K562 (cell line): ENCODE data around the gene BPI. TPM values are rescaled to one million over a fixed set of nuclear protein-coding genes. Genes with fewer than 3 reads are reported as not detected.

Experiments used
- GATA2 ChIP-seq: sonication (generic); formaldehyde crosslinking; IDR thresholded peaks from 2 replicates; pipeline ENCODE4 v1.4.0; 2020; ENCODE audit warnings: mild to moderate bottlenecking, missing genetic modification reagents
- HEY1 ChIP-seq: fragments of 250-450 bp; sonication (Bioruptor Pico); IDR thresholded peaks from 2 replicates; pipeline ENCODE4 v1.5.0; 2020; ENCODE audit warnings: mild to moderate bottlenecking, moderate library complexity, borderline replicate concordance
- MEIS2 ChIP-seq: fragments of 450-650 bp; IDR thresholded peaks from 2 replicates; pipeline ENCODE4 v1.6.1; 2014; ENCODE audit warnings: mild to moderate bottlenecking; ENCODE audit not compliant: partially characterized antibody
- PHF21A ChIP-seq: fragments of 450-650 bp; IDR thresholded peaks from 2 replicates; pipeline ENCODE4 v1.6.1; 2017; ENCODE audit warnings: low read depth, borderline replicate concordance
- SIN3B ChIP-seq: fragments of 450-650 bp; IDR thresholded peaks from 2 replicates; pipeline ENCODE4 v1.6.1; 2017; ENCODE audit warnings: low read depth, mild to moderate bottlenecking, moderate library complexity
- SMARCA5 ChIP-seq: fragments of 450-650 bp; IDR thresholded peaks from 2 replicates; pipeline ENCODE4 v1.6.1; 2016
- TAL1 ChIP-seq: fragments of 450-650 bp; IDR thresholded peaks from 2 replicates; pipeline ENCODE4 v1.6.1; 2016; ENCODE audit warnings: mild to moderate bottlenecking
- ZNF551 ChIP-seq: fragments of 250-450 bp; sonication (Bioruptor Pico); IDR thresholded peaks from 2 replicates; pipeline ENCODE4 v1.5.0; 2021; ENCODE audit warnings: mild to moderate bottlenecking, moderate library complexity
- polyA plus RNA-seq, 8 experiments: library from polyadenylated mRNA; depleted of rRNA in 4 of 8; stranded (reverse) in 5 of 8; unstranded in 3 of 8; fragments of >200 nt; fragmentation: Nextera tagmentation in 2 of 8; fragmentation: Illumina TruSeq in 1 of 8; extraction: Ambion mirVana in 2 of 8; extraction: Trizol in 1 of 8; gene quantifications; 2 replicates each; pipeline versions ENCODE4 v1.2.1 to v1.2.3, GENCODE V29; 2011 to 2014; ENCODE audit warnings: inconsistent platforms in 1 of 8, missing spikeins in 1 of 8
- total RNA-seq, 7 experiments: library from RNA; depleted of rRNA in 6 of 7; stranded (reverse); fragments of >200 nt in 6 of 7; fragmentation: Illumina TruSeq in 2 of 7; extraction: Trizol in 2 of 7; gene quantifications; 2 replicates each; pipeline versions ENCODE4 v1.2.1 to v1.2.3, GENCODE V29; 2011 to 2021; ENCODE audit warnings: low replicate concordance in 1 of 7
- TF ChIP-seq, protein P1 (sequence below), 2 experiments: fragments of 450-650 bp; formaldehyde crosslinking in 1 of 2; IDR thresholded peaks; 2 replicates each; pipeline versions ENCODE4 v1.4.0 to v1.6.1; 2014 to 2020; ENCODE audit warnings: mild to moderate bottlenecking in 2 of 2, borderline replicate concordance in 1 of 2, low read depth in 1 of 2
- TF ChIP-seq, protein P2 (sequence below): fragments of 450-650 bp; formaldehyde crosslinking; IDR thresholded peaks from 2 replicates; pipeline ENCODE4 v1.4.0; 2020; ENCODE audit warnings: mild to moderate bottlenecking
- TF ChIP-seq, protein P3 (sequence below): fragments of 250-450 bp; sonication (Bioruptor Pico); IDR thresholded peaks from 2 replicates; pipeline ENCODE4 v1.4.0; 2020; ENCODE audit warnings: mild to moderate bottlenecking
- TF ChIP-seq, protein P4 (sequence below): sonication (generic); formaldehyde crosslinking; IDR thresholded peaks from 2 replicates; pipeline ENCODE4 v1.8.0; 2023; ENCODE audit warnings: mild to moderate bottlenecking, missing genetic modification reagents
- TF ChIP-seq, protein P5 (sequence below): sonication (generic); formaldehyde crosslinking; IDR thresholded peaks from 2 replicates; pipeline ENCODE4 v1.8.1; 2023; ENCODE audit warnings: mild to moderate bottlenecking, missing genetic modification reagents

BPI gene
- total and polyA plus RNA-seq, 9 of the 15 experiments (the other 6 are each of a cell fraction or from before 2014, with no cell fraction given) = not detected

DNA sequence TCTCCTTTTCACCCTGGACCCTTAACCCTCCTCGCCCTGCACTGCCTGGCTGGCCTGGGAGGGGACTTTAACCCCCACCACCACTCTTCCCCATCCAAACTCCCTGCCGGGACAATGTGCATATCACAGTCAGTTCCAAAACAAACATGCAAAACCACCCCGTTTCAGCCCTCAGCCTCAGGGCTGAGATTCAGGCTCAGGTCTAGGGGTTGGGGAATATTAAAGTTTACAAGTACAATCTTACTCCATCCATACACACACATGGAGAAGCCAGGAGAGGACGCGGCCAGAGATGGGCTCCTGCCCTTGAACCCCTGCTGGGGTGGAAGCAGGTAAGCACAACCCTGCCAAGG is 44.0 kb upstream of the BPI start (continued):
- TF ChIP-seq, protein P1, sequence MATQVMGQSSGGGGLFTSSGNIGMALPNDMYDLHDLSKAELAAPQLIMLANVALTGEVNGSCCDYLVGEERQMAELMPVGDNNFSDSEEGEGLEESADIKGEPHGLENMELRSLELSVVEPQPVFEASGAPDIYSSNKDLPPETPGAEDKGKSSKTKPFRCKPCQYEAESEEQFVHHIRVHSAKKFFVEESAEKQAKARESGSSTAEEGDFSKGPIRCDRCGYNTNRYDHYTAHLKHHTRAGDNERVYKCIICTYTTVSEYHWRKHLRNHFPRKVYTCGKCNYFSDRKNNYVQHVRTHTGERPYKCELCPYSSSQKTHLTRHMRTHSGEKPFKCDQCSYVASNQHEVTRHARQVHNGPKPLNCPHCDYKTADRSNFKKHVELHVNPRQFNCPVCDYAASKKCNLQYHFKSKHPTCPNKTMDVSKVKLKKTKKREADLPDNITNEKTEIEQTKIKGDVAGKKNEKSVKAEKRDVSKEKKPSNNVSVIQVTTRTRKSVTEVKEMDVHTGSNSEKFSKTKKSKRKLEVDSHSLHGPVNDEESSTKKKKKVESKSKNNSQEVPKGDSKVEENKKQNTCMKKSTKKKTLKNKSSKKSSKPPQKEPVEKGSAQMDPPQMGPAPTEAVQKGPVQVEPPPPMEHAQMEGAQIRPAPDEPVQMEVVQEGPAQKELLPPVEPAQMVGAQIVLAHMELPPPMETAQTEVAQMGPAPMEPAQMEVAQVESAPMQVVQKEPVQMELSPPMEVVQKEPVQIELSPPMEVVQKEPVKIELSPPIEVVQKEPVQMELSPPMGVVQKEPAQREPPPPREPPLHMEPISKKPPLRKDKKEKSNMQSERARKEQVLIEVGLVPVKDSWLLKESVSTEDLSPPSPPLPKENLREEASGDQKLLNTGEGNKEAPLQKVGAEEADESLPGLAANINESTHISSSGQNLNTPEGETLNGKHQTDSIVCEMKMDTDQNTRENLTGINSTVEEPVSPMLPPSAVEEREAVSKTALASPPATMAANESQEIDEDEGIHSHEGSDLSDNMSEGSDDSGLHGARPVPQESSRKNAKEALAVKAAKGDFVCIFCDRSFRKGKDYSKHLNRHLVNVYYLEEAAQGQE (IDR thresholded peaks at IDR 0.05; ENCODE audit: borderline replicate concordance) = no peak
- TF ChIP-seq, protein P1 (CRISPR knock-in tag; IDR thresholded peaks at IDR 0.05; ENCODE audit: low read depth) = no peak
- no peak for TF ChIP-seq HEY1 (CRISPR knock-in tag)
- TF ChIP-seq, protein P2, sequence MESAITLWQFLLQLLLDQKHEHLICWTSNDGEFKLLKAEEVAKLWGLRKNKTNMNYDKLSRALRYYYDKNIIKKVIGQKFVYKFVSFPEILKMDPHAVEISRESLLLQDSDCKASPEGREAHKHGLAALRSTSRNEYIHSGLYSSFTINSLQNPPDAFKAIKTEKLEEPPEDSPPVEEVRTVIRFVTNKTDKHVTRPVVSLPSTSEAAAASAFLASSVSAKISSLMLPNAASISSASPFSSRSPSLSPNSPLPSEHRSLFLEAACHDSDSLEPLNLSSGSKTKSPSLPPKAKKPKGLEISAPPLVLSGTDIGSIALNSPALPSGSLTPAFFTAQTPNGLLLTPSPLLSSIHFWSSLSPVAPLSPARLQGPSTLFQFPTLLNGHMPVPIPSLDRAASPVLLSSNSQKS (CRISPR knock-in tag) = no peak
- no peak for TF ChIP-seq ZNF551 (CRISPR knock-in tag)
- no peak for TF ChIP-seq GATA2 (CRISPR knock-in tag)
- TF ChIP-seq, protein P3, sequence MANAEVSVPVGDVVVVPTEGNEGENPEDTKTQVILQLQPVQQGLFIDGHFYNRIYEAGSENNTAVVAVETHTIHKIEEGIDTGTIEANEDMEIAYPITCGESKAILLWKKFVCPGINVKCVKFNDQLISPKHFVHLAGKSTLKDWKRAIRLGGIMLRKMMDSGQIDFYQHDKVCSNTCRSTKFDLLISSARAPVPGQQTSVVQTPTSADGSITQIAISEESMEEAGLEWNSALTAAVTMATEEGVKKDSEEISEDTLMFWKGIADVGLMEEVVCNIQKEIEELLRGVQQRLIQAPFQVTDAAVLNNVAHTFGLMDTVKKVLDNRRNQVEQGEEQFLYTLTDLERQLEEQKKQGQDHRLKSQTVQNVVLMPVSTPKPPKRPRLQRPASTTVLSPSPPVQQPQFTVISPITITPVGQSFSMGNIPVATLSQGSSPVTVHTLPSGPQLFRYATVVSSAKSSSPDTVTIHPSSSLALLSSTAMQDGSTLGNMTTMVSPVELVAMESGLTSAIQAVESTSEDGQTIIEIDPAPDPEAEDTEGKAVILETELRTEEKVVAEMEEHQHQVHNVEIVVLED (CRISPR knock-in tag) = no peak
- no peak for TF ChIP-seq PHF21A
- TF ChIP-seq, protein P4, sequence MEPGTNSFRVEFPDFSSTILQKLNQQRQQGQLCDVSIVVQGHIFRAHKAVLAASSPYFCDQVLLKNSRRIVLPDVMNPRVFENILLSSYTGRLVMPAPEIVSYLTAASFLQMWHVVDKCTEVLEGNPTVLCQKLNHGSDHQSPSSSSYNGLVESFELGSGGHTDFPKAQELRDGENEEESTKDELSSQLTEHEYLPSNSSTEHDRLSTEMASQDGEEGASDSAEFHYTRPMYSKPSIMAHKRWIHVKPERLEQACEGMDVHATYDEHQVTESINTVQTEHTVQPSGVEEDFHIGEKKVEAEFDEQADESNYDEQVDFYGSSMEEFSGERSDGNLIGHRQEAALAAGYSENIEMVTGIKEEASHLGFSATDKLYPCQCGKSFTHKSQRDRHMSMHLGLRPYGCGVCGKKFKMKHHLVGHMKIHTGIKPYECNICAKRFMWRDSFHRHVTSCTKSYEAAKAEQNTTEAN = no peak
- TF ChIP-seq SIN3B = no peak
- TF ChIP-seq SMARCA5 = no peak
- no peak for TF ChIP-seq MEIS2
- no peak for TF ChIP-seq TAL1
- TF ChIP-seq, protein P5, sequence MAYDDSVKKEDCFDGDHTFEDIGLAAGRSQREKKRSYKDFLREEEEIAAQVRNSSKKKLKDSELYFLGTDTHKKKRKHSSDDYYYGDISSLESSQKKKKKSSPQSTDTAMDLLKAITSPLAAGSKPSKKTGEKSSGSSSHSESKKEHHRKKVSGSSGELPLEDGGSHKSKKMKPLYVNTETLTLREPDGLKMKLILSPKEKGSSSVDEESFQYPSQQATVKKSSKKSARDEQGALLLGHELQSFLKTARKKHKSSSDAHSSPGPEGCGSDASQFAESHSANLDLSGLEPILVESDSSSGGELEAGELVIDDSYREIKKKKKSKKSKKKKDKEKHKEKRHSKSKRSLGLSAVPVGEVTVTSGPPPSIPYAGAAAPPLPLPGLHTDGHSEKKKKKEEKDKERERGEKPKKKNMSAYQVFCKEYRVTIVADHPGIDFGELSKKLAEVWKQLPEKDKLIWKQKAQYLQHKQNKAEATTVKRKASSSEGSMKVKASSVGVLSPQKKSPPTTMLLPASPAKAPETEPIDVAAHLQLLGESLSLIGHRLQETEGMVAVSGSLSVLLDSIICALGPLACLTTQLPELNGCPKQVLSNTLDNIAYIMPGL = no peak
